NCI-H1105 treated with DMSO at 0.1 percent for 48 hours (cell line): ENCODE results near the gene CDC34.

Source experiments
- DNase-seq: peaks from one replicate; lab custom pipeline; 2025; lab: John Stamatoyannopoulos, UW

Gene CDC34

GRCh38 chr19:588741-589692 is 57.5 kb downstream of the CDC34 start:
- DNase-seq: peak; percentile 83

DNA sequence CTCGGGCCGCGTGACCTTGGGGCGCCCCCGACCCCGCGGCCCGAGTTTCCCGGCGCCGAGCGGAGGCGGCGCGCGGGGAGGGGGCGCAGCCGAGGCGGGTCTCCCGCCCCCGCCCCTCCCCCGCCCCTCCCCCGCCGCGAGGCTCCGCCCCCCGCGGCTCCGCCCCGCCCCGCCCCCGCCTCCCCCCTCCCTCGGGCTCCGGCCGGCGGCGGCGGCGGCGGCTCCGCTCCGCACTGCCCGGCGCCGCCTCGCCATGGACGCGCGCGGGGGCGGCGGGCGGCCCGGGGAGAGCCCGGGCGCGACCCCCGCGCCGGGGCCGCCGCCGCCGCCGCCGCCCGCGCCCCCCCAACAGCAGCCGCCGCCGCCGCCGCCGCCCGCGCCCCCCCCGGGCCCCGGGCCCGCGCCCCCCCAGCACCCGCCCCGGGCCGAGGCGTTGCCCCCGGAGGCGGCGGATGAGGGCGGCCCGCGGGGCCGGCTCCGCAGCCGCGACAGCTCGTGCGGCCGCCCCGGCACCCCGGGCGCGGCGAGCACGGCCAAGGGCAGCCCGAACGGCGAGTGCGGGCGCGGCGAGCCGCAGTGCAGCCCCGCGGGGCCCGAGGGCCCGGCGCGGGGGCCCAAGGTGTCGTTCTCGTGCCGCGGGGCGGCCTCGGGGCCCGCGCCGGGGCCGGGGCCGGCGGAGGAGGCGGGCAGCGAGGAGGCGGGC is 58.3 kb downstream of the CDC34 start, which contains the start of gene HCN2:
Gene HCN2, plus strand, starts transcription at position 189 of the 703 bp plus-strand sequence. Its CDS starts 65 bp downstream, at position 254.
- DNase-seq: no peak

- DNase-seq: peak; percentile 26
These were observed 58.8 kb downstream of the CDC34 start for GRCh38 chr19:590396-590745.

DNA sequence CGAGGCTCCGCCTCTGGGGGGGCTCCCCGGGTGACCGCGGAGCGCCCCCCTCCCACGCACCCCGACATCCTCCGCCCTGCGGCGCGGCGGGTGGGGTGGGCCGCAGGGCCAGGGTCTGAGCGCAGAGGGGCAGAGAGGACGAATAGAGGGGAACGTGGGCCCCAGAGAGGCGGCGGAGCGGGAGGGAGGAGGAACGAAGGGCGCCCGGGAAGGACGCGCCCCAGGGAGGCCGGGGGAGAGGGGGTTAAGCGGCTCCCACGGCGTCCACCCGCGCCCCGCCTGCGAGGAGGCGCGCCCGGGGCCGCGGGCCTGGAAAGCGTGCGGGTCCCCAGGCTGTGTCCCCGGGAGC is 59.2 kb downstream of the CDC34 start:
- DNase-seq: no peak

DNA sequence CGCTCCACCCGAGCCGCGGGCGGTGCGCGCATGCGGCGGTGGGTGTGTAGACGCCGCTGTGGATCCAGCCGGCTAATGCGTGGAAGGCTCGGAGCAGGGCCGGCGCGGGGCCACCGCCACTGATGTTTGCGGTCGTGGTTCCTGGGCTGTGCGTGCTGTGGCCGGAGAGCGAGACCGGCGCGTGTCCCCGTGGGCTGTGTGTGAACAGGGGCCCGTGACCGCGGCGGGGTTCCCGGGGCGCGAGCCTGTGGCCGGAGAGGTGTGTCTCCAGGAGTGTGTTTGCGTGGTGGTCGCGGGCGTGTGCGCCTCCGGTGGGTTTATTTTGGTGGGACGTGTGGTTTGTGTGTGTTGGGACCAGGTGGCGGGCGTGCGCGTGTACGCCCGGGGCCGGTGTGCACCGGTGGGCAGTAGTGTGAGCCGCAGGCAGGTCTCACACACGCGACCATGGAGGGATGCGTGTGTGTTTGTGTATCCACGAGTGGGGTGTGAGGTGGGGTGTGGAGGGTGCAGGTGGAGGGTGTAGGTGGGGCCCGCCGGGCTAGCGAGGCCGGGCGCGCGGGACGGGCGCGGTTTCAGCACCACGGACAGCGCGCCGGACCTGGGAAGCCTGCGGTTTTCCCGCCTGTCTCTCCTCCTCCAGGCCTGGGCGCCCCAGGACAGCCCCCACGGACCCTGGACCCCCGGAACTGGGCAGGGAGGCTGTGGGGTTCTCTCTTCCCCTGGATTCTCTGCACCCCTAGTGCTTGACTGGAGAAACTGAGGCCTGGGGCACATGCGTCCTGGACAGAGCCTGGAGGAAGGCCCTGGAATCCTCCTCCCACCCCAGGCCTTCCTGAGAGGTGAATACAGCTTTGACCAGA is 59.8 kb downstream of the CDC34 start:
- DNase-seq: no peak
